ENCODE data around the gene TNFSF18.

DNA sequence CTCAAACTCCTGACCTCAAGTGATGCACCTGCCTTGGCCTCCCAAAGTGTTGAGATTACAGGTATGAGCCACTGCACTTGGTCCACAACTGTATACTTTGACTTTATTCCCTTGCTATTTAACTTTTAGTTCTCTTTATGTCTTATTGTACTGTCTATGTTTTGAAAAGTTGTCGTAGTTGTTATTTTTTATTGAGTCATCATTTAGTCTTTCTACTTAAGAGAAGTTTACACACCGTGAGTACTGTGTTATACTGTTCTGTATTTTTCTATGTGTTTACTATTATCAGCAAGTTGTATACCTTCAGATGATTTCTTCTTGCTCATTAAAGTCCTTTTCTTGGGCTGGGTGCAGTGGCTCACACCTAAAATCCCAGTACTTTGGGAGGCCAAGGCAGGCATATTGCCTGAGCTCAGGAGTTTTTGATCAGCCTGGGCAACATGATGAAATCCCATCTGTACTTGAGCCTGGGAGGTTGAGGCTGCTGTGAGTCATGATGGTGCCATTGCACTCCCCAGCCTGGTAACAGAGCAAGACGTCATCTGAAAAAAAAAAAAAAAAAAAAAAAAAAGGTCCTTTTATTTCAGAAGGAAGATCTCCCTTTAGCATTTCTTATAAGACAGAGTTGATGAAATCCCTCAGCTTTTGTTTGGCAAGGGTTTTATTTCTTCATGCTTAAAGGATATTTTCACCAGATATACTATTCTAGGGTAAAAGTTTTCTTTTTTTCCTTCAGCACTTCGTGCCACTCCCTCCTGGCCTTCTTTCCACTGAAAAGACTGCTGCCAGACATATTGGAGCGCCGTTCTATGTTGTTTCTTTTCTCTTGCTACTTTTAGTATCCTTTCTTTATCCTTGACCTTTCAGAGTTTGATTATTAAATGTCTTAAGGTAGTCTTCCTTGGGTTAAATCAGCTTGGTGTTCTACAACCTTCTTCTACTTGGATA lies 47.6 kb downstream of the TNFSF18 start:
- no peak for TF ChIP-seq POLR2AphosphoS5 (IDR thresholded peaks at IDR 0.05; ENCODE audit: low read depth, low read length)
- TF ChIP-seq, protein P1, sequence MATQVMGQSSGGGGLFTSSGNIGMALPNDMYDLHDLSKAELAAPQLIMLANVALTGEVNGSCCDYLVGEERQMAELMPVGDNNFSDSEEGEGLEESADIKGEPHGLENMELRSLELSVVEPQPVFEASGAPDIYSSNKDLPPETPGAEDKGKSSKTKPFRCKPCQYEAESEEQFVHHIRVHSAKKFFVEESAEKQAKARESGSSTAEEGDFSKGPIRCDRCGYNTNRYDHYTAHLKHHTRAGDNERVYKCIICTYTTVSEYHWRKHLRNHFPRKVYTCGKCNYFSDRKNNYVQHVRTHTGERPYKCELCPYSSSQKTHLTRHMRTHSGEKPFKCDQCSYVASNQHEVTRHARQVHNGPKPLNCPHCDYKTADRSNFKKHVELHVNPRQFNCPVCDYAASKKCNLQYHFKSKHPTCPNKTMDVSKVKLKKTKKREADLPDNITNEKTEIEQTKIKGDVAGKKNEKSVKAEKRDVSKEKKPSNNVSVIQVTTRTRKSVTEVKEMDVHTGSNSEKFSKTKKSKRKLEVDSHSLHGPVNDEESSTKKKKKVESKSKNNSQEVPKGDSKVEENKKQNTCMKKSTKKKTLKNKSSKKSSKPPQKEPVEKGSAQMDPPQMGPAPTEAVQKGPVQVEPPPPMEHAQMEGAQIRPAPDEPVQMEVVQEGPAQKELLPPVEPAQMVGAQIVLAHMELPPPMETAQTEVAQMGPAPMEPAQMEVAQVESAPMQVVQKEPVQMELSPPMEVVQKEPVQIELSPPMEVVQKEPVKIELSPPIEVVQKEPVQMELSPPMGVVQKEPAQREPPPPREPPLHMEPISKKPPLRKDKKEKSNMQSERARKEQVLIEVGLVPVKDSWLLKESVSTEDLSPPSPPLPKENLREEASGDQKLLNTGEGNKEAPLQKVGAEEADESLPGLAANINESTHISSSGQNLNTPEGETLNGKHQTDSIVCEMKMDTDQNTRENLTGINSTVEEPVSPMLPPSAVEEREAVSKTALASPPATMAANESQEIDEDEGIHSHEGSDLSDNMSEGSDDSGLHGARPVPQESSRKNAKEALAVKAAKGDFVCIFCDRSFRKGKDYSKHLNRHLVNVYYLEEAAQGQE (IDR thresholded peaks at IDR 0.05; ENCODE audit: insufficient read depth in 1 of 2, low read depth in 2 of 2, low read length in 2 of 2) = no peak
